GM21619 (cell line): ENCODE results near the gene ACAA1.
"Not testable (repeated sequence)": the region's sequence is repeated elsewhere in the genome, so short reads cannot be mapped to it uniquely, and the experiment has no call there.

ENCODE experiments used
- ATAC-seq: cut with Tn5 transposase; IDR thresholded peaks from one replicate; pipeline ENCODE4 v1.9.1; 2021; ENCODE audit not compliant: unreplicated experiment

The ACAA1 gene, protein sequence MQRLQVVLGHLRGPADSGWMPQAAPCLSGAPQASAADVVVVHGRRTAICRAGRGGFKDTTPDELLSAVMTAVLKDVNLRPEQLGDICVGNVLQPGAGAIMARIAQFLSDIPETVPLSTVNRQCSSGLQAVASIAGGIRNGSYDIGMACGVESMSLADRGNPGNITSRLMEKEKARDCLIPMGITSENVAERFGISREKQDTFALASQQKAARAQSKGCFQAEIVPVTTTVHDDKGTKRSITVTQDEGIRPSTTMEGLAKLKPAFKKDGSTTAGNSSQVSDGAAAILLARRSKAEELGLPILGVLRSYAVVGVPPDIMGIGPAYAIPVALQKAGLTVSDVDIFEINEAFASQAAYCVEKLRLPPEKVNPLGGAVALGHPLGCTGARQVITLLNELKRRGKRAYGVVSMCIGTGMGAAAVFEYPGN

DNA sequence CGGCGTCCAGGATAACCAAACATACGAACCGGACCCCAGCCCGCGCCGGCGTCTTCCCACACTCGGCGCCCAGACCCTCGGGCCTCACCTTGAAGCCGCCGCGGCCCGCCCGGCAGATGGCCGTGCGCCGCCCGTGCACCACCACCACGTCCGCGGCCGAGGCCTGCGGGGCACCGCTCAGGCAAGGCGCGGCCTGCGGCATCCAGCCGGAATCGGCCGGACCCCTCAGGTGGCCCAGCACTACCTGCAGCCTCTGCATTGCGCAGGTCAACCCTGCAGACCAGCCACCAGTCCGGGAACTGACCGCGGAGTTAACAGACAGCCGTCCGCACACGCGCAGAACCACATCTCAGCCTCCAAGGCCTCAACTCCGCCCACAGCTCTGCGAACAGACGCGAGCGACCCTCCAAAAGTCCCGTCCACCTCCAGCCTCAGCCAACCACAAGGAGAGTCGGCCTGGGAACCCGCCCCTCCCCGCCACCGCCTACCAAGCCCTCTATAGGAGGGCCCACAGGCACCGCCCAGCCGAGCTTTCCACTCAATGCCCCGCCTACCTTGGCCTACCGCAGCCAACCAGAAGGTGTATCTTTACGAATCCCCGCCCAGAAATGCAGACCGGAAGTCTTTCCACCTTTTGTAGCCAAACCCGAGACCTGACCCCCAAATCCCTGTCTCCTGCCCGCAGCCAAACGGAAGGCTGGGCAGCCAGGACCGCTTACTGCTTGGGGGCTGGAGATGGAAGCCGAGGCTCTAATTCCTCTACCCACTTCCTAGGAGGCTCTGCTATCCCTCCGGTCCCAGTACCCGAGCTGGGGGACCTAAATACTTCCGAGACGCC, at the start of gene ACAA1:
Gene ACAA1 (minus strand): TSS at position 351 of the 838 bp plus-strand sequence. CDS start 92 bp downstream, at position 259.
- ATAC-seq = peak; percentile 87

DNA sequence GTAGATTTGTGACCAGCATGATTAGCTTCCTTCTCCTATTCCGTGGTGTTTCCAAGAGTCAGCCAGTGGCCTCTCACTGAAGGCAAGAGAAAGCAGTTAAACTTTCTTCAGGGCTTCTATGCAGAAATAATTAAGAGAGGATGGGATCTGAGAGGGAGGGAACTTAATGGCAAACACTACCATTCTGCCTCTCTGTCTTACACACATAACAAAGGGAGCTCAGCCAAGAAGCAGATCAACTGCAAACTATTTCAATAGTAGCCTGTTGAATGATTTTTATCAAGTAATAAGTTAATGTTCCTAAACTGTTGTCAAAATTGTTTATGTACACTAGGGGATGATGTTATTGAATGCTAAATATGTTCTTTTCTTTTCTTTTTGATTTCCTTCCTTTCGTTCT, 40.3 kb upstream of the ACAA1 start:
- ATAC-seq = no peak

DNA sequence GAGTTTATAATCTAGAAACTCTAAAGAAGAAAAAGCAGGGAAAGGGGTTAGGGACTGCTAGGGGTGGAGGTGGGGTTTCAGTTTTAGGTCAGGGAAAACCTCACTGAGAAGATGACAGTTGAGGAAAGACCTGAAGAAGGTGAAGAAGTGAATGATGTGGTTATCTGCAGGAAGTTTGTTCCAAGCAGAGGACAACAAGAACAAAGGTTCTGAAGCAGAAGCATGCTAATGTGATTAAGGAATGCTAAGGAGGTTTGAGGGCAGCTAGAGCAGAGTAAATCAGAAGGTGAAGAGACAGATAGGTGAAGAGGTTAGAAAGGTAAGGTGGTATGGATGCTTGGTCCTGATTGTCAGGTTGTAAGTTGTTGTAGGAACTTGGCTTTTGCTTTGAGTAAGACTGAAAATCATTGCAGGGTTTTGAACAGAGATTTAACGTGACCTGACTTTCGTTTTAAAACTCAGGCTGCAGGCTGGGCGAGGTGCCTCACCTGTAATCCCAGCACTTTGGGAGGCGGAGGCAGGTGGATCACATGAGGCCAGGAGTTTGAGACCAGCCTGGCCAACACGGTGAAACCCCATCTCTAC, 37.0 kb upstream of the ACAA1 start:
- no peak for ATAC-seq

DNA sequence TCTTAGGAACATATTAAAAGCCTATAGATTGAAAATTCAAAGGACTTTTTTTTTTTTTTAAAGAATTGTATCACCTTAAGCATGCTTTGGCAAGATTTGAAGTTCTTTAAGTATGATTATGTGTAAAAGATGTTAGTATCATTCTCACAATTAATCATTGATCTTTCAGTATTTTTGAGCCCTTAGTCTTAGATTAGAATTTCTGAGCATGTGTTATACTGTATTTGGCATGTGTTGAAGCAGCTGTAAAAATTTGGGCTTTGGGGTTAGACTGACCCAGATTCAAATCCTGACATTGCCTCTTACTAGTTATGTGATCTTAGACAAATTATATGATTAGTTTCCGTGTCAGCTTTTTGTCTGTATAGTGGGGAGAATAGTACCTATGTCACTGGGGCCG, 34.7 kb upstream of the ACAA1 start:
- ATAC-seq = no peak

DNA sequence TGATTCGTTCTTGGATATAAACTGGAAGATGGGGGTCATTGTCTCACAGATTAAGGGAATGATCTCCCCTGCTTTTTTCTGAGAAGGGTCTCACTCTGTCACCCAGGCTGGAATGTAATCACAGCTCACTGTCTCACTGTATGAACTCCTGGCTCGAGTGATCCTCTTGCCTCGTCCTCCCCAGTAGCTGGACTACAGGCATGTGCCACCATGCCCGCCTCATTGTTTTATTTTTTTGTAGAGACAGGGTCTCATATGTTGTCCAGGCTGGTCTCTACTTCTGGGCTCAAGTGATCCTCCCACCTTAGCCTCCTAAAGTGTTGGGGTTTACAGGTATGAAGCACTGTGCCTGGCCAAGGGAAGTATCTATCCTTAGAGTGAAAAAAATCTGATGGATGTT, 33.8 kb upstream of the ACAA1 start:
- no peak for ATAC-seq

DNA sequence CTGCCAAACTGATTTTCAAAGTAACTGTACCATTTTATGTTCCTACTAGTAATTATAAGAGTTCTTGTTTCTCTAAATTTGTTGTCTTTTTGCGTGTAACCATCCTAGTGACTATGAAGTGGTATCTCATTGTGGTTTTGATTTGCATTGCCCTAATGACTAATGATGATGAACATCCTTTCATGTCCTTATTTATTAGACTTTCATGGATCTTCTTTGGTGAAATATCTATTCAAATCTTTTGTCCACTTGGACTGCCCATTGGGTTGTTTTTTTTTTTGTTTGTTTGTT, 32.0 kb upstream of the ACAA1 start:
- no peak for ATAC-seq

DNA sequence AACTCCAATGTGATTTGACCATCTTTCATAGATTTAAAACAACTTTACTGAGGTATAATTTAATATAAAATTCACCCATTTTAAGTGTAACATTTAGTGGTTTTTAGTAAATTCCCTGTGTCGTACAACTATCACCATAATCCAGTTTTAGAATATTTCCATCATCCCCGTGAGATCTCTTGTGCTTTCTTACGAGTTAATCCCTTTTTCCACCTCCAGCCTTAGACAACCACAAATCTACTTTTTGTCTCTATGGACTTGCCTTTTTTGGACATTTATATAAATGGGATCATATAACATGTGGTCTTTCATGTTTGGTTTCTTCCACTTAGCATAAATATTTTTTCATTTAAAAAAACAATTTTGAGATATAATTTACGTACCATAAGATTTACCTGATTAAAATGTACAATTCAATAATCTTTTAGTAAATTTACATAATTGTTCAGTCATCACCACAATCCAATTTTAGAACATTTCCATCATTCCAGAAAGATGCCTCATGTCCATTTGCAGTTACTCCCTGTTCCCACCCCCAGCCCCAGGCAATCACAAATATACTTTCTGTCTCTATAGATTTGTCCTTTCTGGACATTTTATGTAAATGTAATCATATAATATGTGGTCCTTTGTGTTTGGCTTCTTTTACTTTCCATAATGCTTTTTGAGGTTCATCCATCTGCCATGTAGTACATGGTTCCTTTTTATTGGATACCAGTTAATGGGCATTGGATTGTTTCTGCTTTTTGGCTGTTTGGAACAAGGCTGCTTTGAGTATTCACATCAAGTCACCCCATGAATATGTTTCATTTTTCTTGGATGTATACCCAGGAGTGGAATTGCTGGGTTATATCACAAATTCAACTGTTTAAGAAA, 31.5 kb upstream of the ACAA1 start:
- ATAC-seq = no peak

DNA sequence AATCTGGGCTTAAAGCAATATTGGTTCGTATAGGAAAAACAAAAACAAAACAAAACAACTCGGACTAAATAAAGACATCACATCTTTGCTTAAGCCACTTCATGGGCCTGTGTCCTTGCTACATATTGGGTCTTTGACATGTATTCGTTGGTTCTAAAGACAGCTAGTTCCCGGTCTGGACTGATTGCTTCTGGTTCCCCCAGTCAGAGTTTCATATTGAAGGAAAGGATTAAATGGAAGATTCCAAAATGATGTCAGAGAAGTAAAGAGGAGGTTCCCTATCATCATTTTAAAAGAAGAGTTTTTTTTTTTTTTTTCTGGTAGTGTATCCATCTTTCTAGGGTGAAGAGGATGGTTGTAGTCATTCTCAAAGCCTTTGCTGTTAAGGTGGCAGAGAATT, 30.7 kb upstream of the ACAA1 start:
- ATAC-seq = no peak

DNA sequence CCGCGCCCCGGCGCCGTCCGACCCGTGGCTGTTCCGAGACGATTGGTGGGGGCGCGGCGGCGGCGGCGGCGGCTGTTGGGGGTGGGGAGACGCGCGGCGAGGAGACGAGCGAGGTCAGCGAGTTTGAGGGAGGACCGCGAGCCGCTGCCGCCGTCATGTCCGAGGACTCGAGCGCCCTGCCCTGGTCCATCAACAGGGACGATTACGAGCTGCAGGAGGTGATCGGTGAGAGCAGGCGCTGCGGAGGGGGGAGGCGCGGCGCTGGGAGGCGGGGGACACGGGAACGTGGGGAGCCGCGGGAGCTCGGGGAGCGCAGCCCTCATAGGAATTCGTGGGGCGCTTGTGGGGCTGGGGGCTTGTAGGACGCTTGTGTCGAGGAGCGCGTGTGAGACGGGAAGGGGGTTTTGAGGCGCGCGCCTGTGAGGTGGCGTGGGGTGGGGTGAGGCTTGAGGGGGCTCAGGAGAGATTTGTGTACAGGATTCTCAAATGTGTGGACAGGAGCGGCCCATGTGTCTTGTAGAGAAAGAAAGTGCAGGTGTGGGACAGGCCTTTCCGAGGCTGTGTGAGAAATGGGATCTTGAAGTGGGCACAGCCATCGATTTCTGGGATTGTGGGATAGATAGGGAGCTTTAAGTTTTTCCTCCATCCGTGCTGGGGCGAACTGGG, 28.9 kb upstream of the ACAA1 start:
- ATAC-seq = no peak

DNA sequence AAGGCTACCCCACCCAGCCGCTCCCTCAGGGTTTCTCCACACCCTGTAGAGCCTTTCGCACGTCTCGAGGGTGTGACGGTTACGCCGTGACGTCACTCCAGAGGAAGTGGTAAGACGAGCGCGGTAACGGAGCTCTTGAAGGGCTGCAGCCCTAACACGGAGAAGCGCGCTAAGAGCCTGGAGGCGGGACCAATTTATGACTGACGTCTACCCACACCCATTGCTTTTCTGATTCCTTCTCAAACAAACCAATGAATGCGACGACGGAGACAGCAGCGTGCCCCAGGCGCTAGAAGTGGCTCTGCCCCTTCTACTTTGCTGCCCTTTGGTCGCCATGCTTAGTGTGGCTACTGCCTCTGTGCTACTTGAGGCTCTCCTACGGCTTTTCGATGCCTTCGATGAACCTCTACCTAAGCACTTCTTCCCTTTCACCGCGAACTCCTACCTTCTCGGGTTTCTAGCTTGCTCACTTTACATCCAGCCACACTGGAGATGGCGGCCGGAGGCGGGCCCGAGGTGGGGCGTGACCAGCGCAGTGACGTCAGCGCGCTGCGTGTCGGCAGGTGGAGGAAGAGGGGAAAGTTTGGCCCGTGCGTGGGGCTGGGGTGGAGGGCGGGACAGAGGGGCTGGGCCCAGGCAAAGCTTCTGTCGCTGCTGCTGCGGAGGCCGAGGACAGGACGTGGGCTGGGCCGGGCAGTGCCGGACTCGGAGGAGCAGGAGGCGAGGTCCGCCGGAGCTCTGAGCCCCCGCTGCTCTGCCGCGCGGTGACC, 28.2 kb upstream of the ACAA1 start, which contains the start of gene OXSR1:
Gene OXSR1 (plus strand): TSS at position 586 of the 770 bp plus-strand sequence. CDS start 340 bp downstream, outside the sequence.
- ATAC-seq = peak; percentile 91

DNA sequence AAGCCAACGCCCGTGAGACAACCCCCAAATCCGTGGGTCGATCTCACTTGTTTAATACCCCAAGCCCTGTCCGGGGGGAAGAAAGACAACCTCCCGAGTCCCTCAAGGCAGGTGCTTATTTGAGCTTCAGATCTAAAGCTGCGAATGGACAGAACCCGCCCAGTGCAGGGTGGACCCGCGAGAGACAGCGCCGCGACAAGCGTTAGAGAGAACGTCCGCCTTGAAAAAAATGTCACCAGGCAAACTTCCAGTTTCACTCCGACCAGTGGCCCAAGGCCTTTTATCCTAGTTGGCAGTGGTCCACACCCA, 27.7 kb upstream of the ACAA1 start:
- no peak for ATAC-seq

DNA sequence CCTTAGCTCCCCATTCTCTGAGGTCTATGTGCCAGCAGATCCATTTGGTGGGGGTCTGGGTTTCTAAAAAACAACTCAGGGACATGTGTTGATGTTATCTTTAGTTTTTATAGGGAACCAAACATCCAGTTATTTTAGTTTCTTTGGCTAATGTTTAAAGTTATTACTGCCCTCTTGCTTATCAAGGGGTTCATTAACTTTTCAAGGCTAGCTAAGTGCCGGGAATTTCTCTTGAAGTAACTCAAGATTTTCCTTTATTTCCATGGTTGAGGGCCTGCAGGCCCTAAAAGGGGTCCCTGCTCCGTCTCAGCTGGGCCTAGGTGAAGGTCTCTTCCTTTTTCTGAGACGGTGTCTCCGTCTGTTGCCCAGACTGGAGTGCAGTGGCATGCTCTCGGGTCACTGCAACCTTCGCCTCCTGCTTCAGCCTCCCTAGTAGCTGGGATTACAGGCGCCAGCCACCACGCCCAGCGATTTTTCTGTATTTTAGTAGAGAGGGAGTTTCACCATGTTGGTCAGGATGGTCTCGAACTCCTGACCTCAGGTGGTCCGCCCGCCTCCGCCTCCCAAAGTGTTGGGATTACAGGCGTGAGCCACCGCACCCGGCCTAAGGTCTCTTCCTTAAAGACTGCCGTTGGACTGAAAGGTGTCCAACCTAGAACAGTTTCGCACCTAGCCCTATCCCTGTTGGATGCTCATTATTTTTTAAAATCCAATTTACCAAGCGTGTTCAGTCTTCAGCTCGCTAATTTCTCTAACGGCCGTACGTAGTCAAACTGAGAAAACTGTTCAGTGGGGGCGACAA, 27.1 kb upstream of the ACAA1 start:
- ATAC-seq = no peak

DNA sequence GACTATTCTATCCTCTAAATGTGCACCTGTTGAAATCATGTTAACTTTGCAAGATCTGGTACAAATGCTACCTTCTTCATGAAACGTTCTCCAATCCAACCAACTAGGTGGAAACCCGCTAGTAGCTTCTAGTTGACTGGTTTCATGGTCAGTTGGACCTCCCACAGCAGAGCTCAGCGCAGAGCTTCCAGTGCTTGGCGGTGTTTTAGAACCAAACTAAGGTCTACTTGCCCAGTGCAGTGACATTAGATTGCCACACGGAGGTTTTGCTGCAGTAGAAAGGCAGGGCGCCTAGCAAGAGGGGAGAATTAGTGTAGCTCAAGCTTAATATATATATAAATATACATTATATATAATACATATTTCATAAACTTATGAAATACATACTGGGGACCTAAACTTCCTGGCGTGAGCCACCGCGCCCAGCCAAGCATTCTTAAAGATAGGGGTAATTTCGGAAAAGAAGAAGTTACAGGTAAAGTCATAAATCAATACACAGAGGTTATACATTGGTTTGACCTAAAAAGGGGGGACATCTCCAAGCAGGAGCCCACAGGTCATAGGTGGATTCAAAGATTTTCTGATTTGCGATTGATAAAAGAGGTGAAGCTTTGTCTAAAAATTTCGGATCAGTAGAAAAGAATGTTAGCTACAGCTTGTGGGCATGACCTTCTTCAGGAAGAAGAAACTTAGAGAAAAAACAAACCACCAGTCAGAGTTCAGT, 26.4 kb upstream of the ACAA1 start:
- no peak for ATAC-seq

DNA sequence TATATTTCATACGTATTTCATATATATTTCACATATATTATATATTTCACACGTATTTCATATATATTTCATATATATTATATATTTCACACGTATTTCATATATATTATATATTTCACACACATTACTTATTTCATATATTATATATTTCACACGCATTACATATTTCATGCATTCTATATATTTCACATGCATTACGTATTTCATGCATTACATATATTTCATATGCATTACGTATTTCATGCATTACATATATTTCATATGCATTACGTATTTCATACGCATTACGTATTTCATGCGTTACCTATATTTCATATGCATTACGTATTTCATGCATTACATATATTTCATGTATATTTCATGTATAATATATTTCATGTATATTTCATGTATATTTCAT, 23.8 kb upstream of the ACAA1 start:
- not testable (repeated sequence) for ATAC-seq

DNA sequence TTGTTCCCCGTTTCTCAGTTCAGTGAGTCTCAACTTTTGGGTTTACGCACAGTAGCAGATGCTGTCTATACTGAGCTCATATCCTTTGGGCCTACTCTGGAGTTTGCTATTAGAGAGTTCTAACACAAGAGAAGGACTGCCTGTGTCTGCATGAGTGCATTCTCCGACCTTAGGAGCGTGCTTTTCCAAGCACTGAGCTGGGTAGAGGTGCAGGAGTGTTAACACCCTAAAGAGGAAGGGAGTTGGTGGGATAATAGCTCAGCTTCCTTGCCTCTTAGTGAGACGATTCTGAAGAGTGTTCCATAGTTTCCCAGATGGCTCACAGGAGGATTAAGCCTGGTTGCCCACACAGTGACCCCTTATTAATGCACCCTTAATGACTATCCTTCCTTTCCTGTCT, 21.5 kb upstream of the ACAA1 start:
- no peak for ATAC-seq

DNA sequence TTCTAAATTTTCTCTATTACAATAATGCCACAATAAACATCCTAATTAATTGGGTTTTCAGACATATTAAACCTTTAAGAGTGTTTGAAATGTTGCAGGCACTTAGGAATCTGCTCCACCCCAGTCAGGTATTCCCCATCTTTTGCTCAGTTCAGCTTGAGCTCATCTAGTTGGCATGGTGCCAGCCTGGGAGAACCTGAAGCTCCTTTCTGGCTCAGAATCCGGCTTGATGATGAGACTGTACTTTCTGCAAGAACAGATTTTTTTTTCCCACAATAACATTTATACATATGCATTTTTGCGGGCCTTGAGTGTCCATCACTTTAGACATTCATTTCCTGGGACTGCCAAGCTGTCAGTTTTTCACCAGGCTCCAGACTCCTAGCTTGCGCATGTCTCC, 20.7 kb upstream of the ACAA1 start:
- ATAC-seq = no peak

DNA sequence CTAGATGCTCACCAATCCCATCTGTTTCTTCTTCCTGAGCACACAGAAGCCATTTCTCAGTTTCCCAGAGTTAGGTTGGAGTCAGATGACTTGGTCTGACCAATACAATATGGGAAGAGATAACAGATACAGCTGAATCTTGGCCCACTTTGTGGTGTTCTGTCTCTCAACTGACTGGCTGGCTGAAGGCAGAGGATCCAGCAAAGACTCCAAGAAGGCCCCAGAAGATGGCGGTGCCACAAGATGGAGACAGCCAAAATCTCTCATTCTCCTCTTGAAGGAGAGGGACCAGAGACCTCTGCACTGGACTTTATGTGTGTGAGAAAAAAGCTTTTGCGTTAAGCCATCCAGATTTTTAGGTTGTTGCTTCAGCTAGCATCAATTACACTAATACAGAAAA, 20.2 kb upstream of the ACAA1 start:
- no peak for ATAC-seq

DNA sequence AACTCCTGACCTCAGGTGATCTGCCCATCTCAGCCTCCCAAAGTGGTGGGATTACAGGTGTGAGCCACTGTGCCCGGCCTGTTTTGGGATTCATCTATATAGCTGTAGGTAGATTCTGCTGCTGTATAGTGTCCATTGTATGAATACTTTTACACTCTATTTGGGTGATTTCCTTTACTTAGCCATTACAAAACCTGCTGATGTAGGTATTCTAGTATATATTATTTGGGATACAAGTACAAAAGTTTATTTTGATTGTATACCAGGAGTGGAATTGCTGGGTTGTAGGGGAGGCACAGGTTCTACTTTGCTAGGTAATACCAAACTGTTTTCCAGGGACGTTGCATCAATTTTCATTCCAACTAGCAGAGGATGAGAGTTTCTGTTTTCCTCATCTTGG, 18.9 kb upstream of the ACAA1 start:
- no peak for ATAC-seq
